Measurements from ENCODE around the gene NTMT2. TPM values are rescaled to one million over a fixed set of nuclear protein-coding genes. Genes with fewer than 3 reads are reported as not detected.
"Not testable (repeated sequence)": the region's sequence is repeated elsewhere in the genome, so short reads cannot be mapped to it uniquely, and the experiment has no call there.

NTMT2 gene
- total and polyA plus RNA-seq, 2 donors (not counting 1 experiment from before 2014, with no cell fraction given) = not detected

GRCh38 chr1:170097449-170097948, 48.3 kb upstream of the NTMT2 start:
- H4K20me1 ChIP-seq (ENCODE audit: control insufficient read depth, insufficient read depth, low read length, poor library complexity, severe bottlenecking) = no peaks in the 10 kb centered on the region
- H3K27me3 Mint-ChIP-seq = peaks cover 27% of the 10 kb centered on the region
- peaks cover 0 to 3% (median 0%) of the 10 kb centered on the region in 3 donors for H3K9me3 ChIP-seq (ENCODE audit: control extremely low read depth in 1 of 3, control insufficient read depth in 2 of 3, insufficient read depth in 1 of 3, low read length in 2 of 3)
- H3K4me1 Mint-ChIP-seq = no peaks in the 10 kb centered on the region
- CTCF ChIA-PET = no interaction called here
- ATAC-seq (ENCODE audit: low read depth) = no peak
- H3K36me3 ChIP-seq (replicated peaks in 1 of 2; ENCODE audit: control extremely low read depth in 1 of 2, control insufficient read depth in 1 of 2, extremely low read depth in 1 of 2, insufficient read depth in 2 of 2, low read length in 1 of 2) = no peaks in the 10 kb centered on the region
- no peak overlapping the region for H3K4me2 ChIP-seq (replicated peaks; ENCODE audit: low read depth, low read length, poor library complexity, severe bottlenecking)
- no peak for DNase-seq
- H3K27ac ChIP-seq (ENCODE audit: low read length in 2 of 2) = no peak overlapping the region
- H3K4me3 Mint-ChIP-seq = no peak overlapping the region
- no peak for TF ChIP-seq EZH2 (IDR thresholded peaks at IDR 0.05; ENCODE audit: borderline replicate concordance, insufficient read depth, low read depth, low read length, poor library complexity, severe bottlenecking)
- TF ChIP-seq CTCF (IDR thresholded peaks at IDR 0.05) = no peak
- POLR2A ChIA-PET = no interaction called here
- intact Hi-C loops (cut with micrococcal nuclease) = no loop called here
- no peak overlapping the region for H3K4me3 ChIP-seq (ENCODE audit: control extremely low read depth in 1 of 5, extremely low read depth in 1 of 5, insufficient read depth in 1 of 5, low read depth in 2 of 5, low read length in 4 of 5)
- H3K79me2 ChIP-seq (ENCODE audit: control insufficient read depth, insufficient read depth, low read length) = no peaks in the 10 kb centered on the region
- H3K27me3 ChIP-seq (replicated peaks in 1 of 4; ENCODE audit: control extremely low read depth in 1 of 4, control insufficient read depth in 3 of 4, insufficient read depth in 4 of 4, low read length in 3 of 4) = peaks cover 0 to 5% (median 0%) of the 10 kb centered on the region in 4 experiments
- WGBS (ENCODE audit: insufficient coverage) = 32% methylated on average over 3 of the region's 4 CpGs
- no peak overlapping the region for H3K27ac Mint-ChIP-seq
- no peak overlapping the region for H3K9ac ChIP-seq (ENCODE audit: low read length)
- no peak overlapping the region for H2AFZ ChIP-seq (ENCODE audit: insufficient read depth, low read depth, low read length, poor library complexity, severe bottlenecking)
- H3K9me3 Mint-ChIP-seq (ENCODE audit: insufficient read depth) = peaks cover 2% of the 10 kb centered on the region
- H3K4me1 ChIP-seq (ENCODE audit: control insufficient read depth in 2 of 2, insufficient read depth in 2 of 2, low read length in 2 of 2) = no peaks in the 10 kb centered on the region

- ATAC-seq (ENCODE audit: low read depth); H3K4me3 ChIP-seq (ENCODE audit: control extremely low read depth in 1 of 5, extremely low read depth in 1 of 5, insufficient read depth in 1 of 5, low read depth in 2 of 5, low read length in 4 of 5); CTCF ChIA-PET; H3K9ac ChIP-seq (ENCODE audit: low read length); H3K27ac ChIP-seq (ENCODE audit: low read length in 2 of 2); H3K4me3 Mint-ChIP-seq; H3K27ac Mint-ChIP-seq; H2AFZ ChIP-seq (ENCODE audit: insufficient read depth, low read depth, low read length, poor library complexity, severe bottlenecking); intact Hi-C loops (cut with micrococcal nuclease); DNase-seq; H4K20me1 ChIP-seq (ENCODE audit: control insufficient read depth, insufficient read depth, low read length, poor library complexity, severe bottlenecking); H3K27me3 ChIP-seq (replicated peaks in 1 of 4; ENCODE audit: control extremely low read depth in 1 of 4, control insufficient read depth in 3 of 4, insufficient read depth in 4 of 4, low read length in 3 of 4); H3K4me1 Mint-ChIP-seq; H3K9me3 Mint-ChIP-seq (ENCODE audit: insufficient read depth); H3K79me2 ChIP-seq (ENCODE audit: control insufficient read depth, insufficient read depth, low read length); H3K36me3 ChIP-seq (replicated peaks in 1 of 2; ENCODE audit: control extremely low read depth in 1 of 2, control insufficient read depth in 1 of 2, extremely low read depth in 1 of 2, insufficient read depth in 2 of 2, low read length in 1 of 2); POLR2A ChIA-PET; H3K9me3 ChIP-seq (ENCODE audit: control extremely low read depth in 1 of 3, control insufficient read depth in 2 of 3, insufficient read depth in 1 of 3, low read length in 2 of 3); H3K4me2 ChIP-seq (replicated peaks; ENCODE audit: low read depth, low read length, poor library complexity, severe bottlenecking); H3K4me1 ChIP-seq (ENCODE audit: control insufficient read depth in 2 of 2, insufficient read depth in 2 of 2, low read length in 2 of 2): not testable (repeated sequence)
- peaks cover 17% of the 10 kb centered on the region for H3K27me3 Mint-ChIP-seq
- WGBS (ENCODE audit: insufficient coverage) = 89% methylated on average over 6 of the region's 8 CpGs
Observed at GRCh38 chr1:170113140-170113539, 32.6 kb upstream of the NTMT2 start.
